RWPE1 (cell line): ENCODE data around the gene RBM26.
A peak's percentile ranks its signal among the peaks of the same experiment; 100 is the strongest.

Experiments
- CTCF ChIA-PET: fragments of 350-600 bp; sonication (Branson Sonifier 250); formaldehyde crosslinking; extraction: SDS; loops from one replicate; lab custom pipeline; 2021; lab: Yijun Ruan, JAX
- POLR2A ChIA-PET: fragments of 400-600 bp; formaldehyde crosslinking; extraction: SDS; loops from one replicate; lab custom pipeline; 2020; ENCODE audit warnings: antibody characterized with exemption; ENCODE audit not compliant: low non-redundant PET; lab: Yijun Ruan, JAX
- DNase-seq: peaks from one replicate; pipeline ENCODE4 v3.0.0; 2012; ENCODE audit warnings: low spot score
- H3K27ac ChIP-seq: fragments of 450-650 bp; 2 replicates; pipeline ENCODE4 v1.5.1; 2017
- CTCF ChIP-seq: fragments of 450-650 bp; conservative IDR thresholded peaks from 2 replicates; pipeline ENCODE4 v1.5.1; 2017; ENCODE audit warnings: low read depth, mild to moderate bottlenecking

The RBM26 gene

GRCh38 chr13:79398127-79398526 is 7.9 kb downstream of the RBM26 start:
- no peak for DNase-seq
- ChIA-PET CTCF (no interaction called here), POLR2A (no interaction called here)
- H3K27ac ChIP-seq = no peak overlapping the region
- no peak for TF ChIP-seq CTCF

- H3K27ac ChIP-seq = no peak overlapping the region
- no peak for DNase-seq
- POLR2A ChIA-PET = no interaction called here
- CTCF ChIA-PET = no interaction called here
- no peak for TF ChIP-seq CTCF
Measured at GRCh38 chr13:79395881-79396280, 10.2 kb downstream of the RBM26 start.

DNA sequence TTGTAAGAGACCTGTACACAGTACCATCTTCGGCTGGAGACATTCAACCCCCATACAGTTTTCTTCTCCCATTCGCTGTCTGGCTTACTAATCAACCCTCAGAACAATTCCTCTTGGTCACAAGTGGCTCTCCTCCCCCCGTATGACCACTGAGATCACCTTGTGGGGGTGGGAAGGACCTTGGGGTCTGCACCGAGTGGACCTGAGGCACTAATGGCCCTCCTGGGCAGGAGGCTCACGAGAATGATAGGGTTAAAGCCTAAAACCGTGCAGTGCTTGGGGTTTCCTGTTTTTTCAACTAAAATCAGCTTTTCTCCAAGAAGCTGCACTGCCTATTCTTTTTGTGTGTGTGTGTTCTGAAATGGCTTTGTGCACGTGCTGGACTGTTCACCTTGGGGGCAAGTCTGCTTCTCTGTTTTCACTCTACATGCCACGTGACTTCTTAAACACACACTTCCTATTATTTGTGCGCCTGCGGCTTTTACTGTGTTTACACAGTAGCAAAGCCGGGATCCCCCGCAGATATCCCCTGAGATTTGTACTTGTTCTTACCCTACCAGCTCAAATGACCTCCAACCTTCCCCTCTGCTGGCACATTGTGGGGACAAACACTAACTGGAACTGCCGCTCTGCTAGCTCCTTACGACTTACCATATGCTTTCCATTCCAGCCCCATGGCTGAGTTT is 12.3 kb downstream of the RBM26 start:
- no peak for TF ChIP-seq CTCF
- no peak for DNase-seq
- CTCF ChIA-PET = interaction anchor here (0.6 kb wide), 1 partner anchor 189 kb away, joined by 5 read pairs; no protein-coding TSS in a partner anchor
- H3K27ac ChIP-seq = no peak overlapping the region
- POLR2A ChIA-PET = no interaction called here

- peak; percentile 7 for DNase-seq
- POLR2A ChIA-PET = no interaction called here
- H3K27ac ChIP-seq = no peak overlapping the region
- TF ChIP-seq CTCF = no peak
- CTCF ChIA-PET = no interaction called here
Measured at GRCh38 chr13:79392882-79393563, 13.0 kb downstream of the RBM26 start.

DNA sequence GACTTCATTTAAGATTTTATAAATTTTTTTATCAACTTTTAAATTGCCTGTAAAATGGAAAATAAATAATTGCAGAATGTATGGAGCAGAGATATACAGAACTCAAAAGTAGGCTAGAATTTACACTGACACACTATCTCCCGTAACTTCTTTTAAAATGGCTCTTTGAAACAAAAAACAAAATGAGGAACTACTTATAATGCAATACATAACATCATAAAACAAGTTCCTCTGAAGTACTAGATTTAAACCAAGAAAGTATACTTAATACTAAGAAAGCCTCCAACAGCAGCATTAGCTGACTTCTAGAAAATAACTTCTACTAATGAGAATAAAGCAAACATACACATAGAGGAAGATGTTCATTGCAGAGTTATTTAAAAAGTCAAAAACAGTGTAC is 17.0 kb downstream of the RBM26 start:
- no peak for TF ChIP-seq CTCF
- no peak for DNase-seq
- H3K27ac ChIP-seq = no peak overlapping the region
- ChIA-PET POLR2A (no interaction called here), CTCF (interaction anchor here (0.7 kb wide), 1 partner anchor 93 kb away, joined by 3 read pairs; no protein-coding TSS in a partner anchor)

- CTCF ChIA-PET = no interaction called here
- no peak overlapping the region for H3K27ac ChIP-seq
- TF ChIP-seq CTCF = no peak
- POLR2A ChIA-PET = no interaction called here
- DNase-seq = no peak
Measured at GRCh38 chr13:79387853-79388252, 18.2 kb downstream of the RBM26 start.
